ENCODE data around the gene TAS1R2.

TAS1R2 gene

DNA sequence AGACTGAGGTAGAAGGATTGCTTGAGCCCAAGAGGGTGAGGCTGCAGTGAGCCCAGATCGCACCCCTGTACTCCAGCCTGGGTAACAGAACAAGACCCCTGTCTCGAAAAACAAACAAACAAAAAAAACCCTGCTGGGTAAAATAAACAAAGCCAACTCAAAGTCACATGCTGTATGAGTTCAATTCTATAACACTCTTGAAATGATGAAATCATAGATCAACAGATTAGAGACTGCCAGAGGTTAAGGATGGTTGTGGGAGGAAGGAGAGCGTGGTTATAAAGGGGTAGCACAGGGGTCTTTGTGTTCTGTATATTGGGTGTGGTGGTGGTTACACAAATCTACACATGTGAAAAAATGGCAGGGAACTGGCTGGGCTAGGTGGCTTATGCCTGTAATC is 62.5 kb downstream of the TAS1R2 start:
- DNase-seq: no peak

DNA sequence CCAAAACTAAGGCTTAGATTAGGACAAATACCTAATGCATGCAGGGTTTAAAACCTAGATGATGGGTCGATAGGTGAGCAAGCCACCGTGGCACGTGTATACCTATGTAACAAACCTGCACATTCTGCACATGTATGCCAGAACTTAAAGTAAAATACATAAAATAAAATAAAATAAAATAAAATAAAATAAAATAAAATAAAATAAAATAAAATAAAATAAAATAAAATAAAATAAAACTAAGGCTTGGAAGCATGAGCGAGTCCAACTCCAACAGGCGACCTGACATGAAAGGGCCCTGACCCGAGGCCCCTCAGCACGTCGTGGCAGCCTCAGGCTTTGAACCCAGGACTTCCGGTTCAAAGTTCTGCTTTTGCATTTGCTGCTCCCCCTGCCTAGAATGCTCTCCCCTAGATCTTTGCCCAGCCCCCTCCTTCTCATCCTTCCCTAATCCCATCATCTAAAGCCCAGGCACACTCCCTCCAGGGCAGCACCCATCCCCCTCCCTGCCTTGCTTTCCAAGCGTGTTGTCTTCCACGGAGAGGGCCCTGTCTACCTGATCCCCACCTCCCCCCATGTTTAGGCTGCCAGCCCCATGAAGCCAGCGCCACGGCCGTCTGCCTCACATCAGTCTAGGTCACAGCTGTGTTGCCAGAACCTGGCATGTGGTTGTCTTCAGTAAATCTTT is 64.3 kb downstream of the TAS1R2 start:
- no peak for DNase-seq

DNA sequence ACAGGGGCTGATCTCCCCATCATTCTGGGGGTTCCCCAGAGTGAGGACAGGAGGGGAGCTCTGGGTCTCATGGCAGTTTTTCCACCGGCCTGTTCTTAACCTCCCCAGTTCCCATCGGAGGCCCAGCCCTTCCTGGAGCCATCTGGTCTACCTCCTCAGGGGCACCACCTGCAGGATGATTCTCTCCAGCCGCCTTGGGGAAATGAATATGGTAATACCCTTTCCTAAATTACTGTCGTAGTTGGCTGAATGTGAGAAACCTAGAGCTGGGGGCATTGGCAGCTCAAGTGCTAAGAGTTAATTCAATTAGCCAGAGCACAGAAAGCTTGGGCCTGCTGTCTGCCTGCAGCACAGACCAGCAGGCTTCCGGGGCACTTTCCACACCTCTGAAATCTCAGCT is 64.9 kb downstream of the TAS1R2 start:
- DNase-seq: peak; percentile 0

GRCh38 chr1:18794051-18794450 is 65.4 kb downstream of the TAS1R2 start:
- peak; percentile 1 for DNase-seq

GRCh38 chr1:18793164-18793563 is 66.3 kb downstream of the TAS1R2 start:
- DNase-seq: no peak

DNA sequence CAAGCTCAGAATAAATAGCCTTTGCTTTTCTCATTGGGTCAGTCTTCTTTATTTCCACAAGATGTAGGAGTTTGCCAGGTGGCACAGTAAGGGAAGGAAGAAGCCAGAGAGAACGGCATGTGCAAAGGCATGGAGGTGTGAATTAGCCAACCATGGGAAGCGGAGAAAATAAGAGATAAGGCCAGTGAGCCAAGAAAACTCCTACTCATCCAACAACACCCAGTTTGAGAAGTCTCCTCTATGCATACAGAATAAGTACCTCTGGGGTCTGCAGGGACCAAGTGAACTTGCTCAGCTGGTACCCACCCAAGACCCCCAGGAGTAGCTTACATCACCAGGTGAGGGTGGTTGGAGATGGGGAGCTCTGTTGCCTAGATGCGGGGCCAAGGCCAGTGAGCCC is 66.7 kb downstream of the TAS1R2 start:
- DNase-seq: no peak

Data from NCI-H69 (cell line).